Activated CD8-positive, alpha-beta memory T cell treated with anti-CD3 and anti-CD28 coated beads for 36 hours (primary cell): ENCODE measurements around the gene CARS2. TPM values are rescaled to one million over a fixed set of nuclear protein-coding genes. Genes with fewer than 3 reads are reported as not detected.
"Not testable (repeated sequence)": the region's sequence is repeated elsewhere in the genome, so short reads cannot be mapped to it uniquely, and the experiment has no call there.

Experiments
- CTCF ChIA-PET: fragments of 350-600 bp; sonication (Branson Sonifier 250); formaldehyde crosslinking; loops from one replicate; lab custom pipeline; 2021; ENCODE audit warnings: antibody characterized with exemption; lab: Charles Lee
- POLR2A ChIA-PET: fragments of 350-600 bp; sonication (Branson Sonifier 250); formaldehyde crosslinking; loops from one replicate; lab custom pipeline; 2021; ENCODE audit warnings: antibody characterized with exemption; lab: Charles Lee
- total RNA-seq, 2 experiments: library from RNA; stranded (reverse); gene quantifications; one replicate each; pipeline ENCODE4 v1.2.3, GENCODE V29; 2021

CARS2 gene
- total RNA-seq, result 10 to 100 TPM; 86.7 to 89.4 TPM

- POLR2A ChIA-PET, result interaction anchor here (0.7 to 1.7 kb wide), 2 partner anchors 9 to 209 kb away, joined by 3 to 14 read pairs; partner anchors contain the start of gene ANKRD10
- CTCF ChIA-PET, result interaction anchor here (0.6 kb wide), 1 partner anchor 646 kb away, joined by 3 read pairs; no protein-coding TSS in a partner anchor
Observed at GRCh38 chr13:110705826-110706569, at the start of gene CARS2. Gene CARS2 (minus strand): TSS chr13:110706116. CDS start chr13:110706093, 23 bp downstream.

- POLR2A ChIA-PET, result no interaction called here
- CTCF ChIA-PET, result no interaction called here
Observed at GRCh38 chr13:110748271-110748670, 42.4 kb upstream of the CARS2 start.

- POLR2A ChIA-PET, result no interaction called here
- CTCF ChIA-PET, result no interaction called here
Observed at GRCh38 chr13:110746438-110746837, 40.5 kb upstream of the CARS2 start.

GRCh38 chr13:110743687-110744086 lies 37.8 kb upstream of the CARS2 start:
- CTCF ChIA-PET, result no interaction called here
- POLR2A ChIA-PET, result no interaction called here

GRCh38 chr13:110737555-110737954 lies 31.6 kb upstream of the CARS2 start:
- POLR2A ChIA-PET, result no interaction called here
- CTCF ChIA-PET, result no interaction called here

GRCh38 chr13:110734561-110734960 lies 28.6 kb upstream of the CARS2 start:
- POLR2A ChIA-PET, result no interaction called here
- CTCF ChIA-PET, result no interaction called here

- ChIA-PET POLR2A (no interaction called here), CTCF (no interaction called here)
Observed at GRCh38 chr13:110731072-110731471, 25.2 kb upstream of the CARS2 start.

GRCh38 chr13:110726726-110727125 lies 20.8 kb upstream of the CARS2 start:
- ChIA-PET POLR2A (no interaction called here), CTCF (no interaction called here)

GRCh38 chr13:110726153-110726552 lies 20.2 kb upstream of the CARS2 start:
- POLR2A ChIA-PET, CTCF ChIA-PET: not testable (repeated sequence)

GRCh38 chr13:110723598-110723997 lies 17.7 kb upstream of the CARS2 start:
- ChIA-PET CTCF (interaction anchor here (1.0 kb wide), 1 partner anchor 13 kb away, joined by 3 read pairs; no protein-coding TSS in a partner anchor), POLR2A (interaction anchor here (1.3 kb wide), 1 partner anchor 8 kb away, joined by 3 read pairs; no protein-coding TSS in a partner anchor)

- POLR2A ChIA-PET, result no interaction called here
Observed at GRCh38 chr13:110722971-110723370, 17.1 kb upstream of the CARS2 start.

GRCh38 chr13:110719036-110719710 lies 13.3 kb upstream of the CARS2 start:
- CTCF ChIA-PET, result no interaction called here
- POLR2A ChIA-PET, result no interaction called here

More at GRCh38 chr13:110722971-110723370, 17.1 kb upstream of the CARS2 start:
- CTCF ChIA-PET, result interaction anchor here (1.0 kb wide), 1 partner anchor 14 kb away, joined by 3 read pairs; no protein-coding TSS in a partner anchor

GRCh38 chr13:110716247-110716515 lies 10.3 kb upstream of the CARS2 start:
- ChIA-PET POLR2A (interaction anchor here (1.0 kb wide), 1 partner anchor 107 kb away, joined by 3 read pairs; no protein-coding TSS in a partner anchor), CTCF (interaction anchor here (0.5 kb wide), 1 partner anchor 95 kb away, joined by 3 read pairs; no protein-coding TSS in a partner anchor)

GRCh38 chr13:110715395-110716246 lies 9.7 kb upstream of the CARS2 start:
- CTCF ChIA-PET, result interaction anchor here (0.5 to 1.0 kb wide), 2 partner anchors 55 to 95 kb away, joined by 3 read pairs; no protein-coding TSS in a partner anchor
- POLR2A ChIA-PET, result interaction anchor here (0.5 to 1.1 kb wide), 9 partner anchors 8 to 200 kb away, joined by 3 to 14 read pairs (median 4); partner anchors contain the start of gene CARS2

- CTCF ChIA-PET, result interaction anchor here (1.0 kb wide), 1 partner anchor 55 kb away, joined by 3 read pairs; no protein-coding TSS in a partner anchor
- POLR2A ChIA-PET, result interaction anchor here (0.5 to 1.1 kb wide), 8 partner anchors 9 to 200 kb away, joined by 3 to 14 read pairs (median 5); partner anchors contain the start of gene CARS2
Observed at GRCh38 chr13:110714797-110715394, 9.0 kb upstream of the CARS2 start.

GRCh38 chr13:110713981-110714796 lies 8.3 kb upstream of the CARS2 start:
- ChIA-PET POLR2A (interaction anchor here (1.1 kb wide), 1 partner anchor 8 kb away, joined by 14 read pairs; the partner anchor contains the start of gene CARS2), CTCF (no interaction called here)

GRCh38 chr13:110713642-110713952 lies 7.7 kb upstream of the CARS2 start, which contains the start of gene ING1:
Gene ING1 (plus strand): TSS chr13:110713700. CDS start chr13:110714150, 450 bp downstream.
- CTCF ChIA-PET, result no interaction called here
- POLR2A ChIA-PET, result no interaction called here
